LNCaP clone FGC (cell line): ENCODE measurements around the gene ANKRD13C.

Experiments used
- DNase-seq: peaks from one replicate; pipeline ENCODE4 v3.0.0-alpha.2; 2011; ENCODE audit warnings: low read depth
- H3K4me3 ChIP-seq: 2 replicates; pipeline ENCODE4 v1.5.1; 2011; ENCODE audit warnings: mild to moderate bottlenecking, low read depth, low read length, control low read depth
- CTCF ChIP-seq: IDR thresholded peaks from 2 replicates; pipeline ENCODE4 v1.5.1; 2012; ENCODE audit warnings: mild to moderate bottlenecking; ENCODE audit not compliant: control insufficient read depth, insufficient read depth; ENCODE audit errors: extremely low read depth

The ANKRD13C gene

DNA sequence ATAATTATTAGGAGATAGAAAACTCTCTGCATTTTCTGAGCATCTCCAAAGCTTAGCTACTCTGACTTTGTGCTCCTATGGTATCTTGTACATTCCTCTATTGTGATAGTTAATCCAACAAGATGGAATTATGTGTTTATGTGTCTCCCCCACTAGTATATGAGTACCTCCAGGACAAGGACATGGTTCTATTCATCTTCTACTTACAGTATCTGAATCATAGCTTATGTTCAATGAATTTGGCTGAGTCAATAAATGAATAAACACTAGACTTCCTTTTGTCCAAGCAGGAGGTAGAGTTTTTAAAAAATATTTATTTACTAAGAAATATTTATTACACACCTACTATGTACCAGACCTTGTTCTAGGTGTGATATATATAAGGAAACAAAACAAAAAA is 38.1 kb upstream of the ANKRD13C start:
- no peak for TF ChIP-seq CTCF
- DNase-seq, result no peak
- no peak overlapping the region for H3K4me3 ChIP-seq

GRCh38 chr1:70387507-70387906 is 33.0 kb upstream of the ANKRD13C start:
- no peak for TF ChIP-seq CTCF
- H3K4me3 ChIP-seq, result no peak overlapping the region
- no peak for DNase-seq

GRCh38 chr1:70386121-70386520 is 31.6 kb upstream of the ANKRD13C start:
- DNase-seq, result no peak
- no peak overlapping the region for H3K4me3 ChIP-seq
- no peak for TF ChIP-seq CTCF

GRCh38 chr1:70385477-70385876 is 31.0 kb upstream of the ANKRD13C start:
- DNase-seq, result no peak
- TF ChIP-seq CTCF, result no peak
- H3K4me3 ChIP-seq, result no peak overlapping the region

DNA sequence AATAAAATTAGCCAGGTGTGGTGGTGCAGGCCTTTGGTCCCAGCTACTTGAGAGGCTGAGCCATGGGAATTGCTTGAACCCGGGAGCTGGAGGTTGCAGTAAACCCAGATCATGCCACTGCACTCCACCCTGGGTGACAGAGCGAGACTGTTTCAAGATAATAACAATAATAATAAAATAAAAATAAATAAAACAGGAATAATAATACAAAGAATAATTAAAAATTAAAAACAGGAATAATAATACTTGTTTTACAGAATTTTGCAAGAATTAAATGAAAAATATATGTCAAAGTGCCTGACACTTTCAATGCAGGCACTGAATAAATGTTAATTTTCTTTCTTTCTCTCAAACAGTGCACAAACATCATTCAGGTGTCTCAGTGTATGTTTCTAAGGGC is 30.0 kb upstream of the ANKRD13C start:
- TF ChIP-seq CTCF, result no peak
- H3K4me3 ChIP-seq, result no peak overlapping the region
- DNase-seq, result no peak

DNA sequence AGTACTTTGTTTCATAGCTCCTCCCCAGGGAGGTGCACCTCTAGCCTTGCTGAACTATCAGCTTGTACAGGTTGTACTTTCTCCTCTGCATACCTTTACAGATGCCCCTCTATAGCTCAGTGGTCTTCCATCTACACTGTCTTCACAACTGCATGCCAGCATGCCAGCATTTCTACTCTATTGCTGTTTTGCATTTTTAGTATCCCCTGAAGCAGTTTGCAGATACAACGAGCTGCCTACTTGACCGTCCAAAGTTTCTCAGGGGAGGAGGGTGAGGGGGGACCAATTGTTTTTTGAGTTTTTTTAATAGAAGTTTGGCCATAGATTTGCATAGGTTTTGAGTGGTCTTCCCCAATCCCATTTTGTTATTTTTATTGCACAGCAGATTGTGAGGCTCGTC is 29.0 kb upstream of the ANKRD13C start:
- no peak for DNase-seq
- no peak overlapping the region for H3K4me3 ChIP-seq
- TF ChIP-seq CTCF, result no peak

DNA sequence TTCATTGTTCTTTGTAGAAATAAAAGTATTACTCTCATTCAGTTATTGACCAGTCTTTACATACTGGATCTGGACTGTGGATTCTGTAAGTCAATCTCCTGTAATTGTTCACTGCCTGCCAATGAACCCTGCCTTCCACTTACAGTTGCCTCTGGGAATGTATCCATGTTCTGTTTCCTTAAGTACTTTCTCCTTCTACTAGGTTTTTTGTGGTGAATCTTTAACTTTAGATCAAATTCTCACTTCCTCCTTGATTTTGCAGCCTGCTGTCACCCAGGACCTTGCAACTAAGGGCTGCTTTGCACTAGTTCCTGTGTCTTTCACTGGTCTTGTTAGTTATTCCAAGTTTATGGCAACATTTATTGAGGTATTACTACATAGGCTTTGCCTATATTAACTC is 28.2 kb upstream of the ANKRD13C start:
- H3K4me3 ChIP-seq, result no peak overlapping the region
- TF ChIP-seq CTCF, result no peak
- DNase-seq, result no peak
